Spleen (tissue), 7 donors: ENCODE results near the gene RIPPLY2.

Source experiments
- POLR2A ChIP-seq, 3 donors: fragments of 450-650 bp; IDR thresholded peaks; one replicate each; pipeline ENCODE4 v1.5.1; 2017; ENCODE audit warnings: antibody characterized with exemption in 3 of 3, mild to moderate bottlenecking in 1 of 3
- TF ChIP-seq, protein P1 (sequence below), 11 experiments: fragments of 200-600 bp in 7 of 11; fragments of 450-650 bp in 4 of 11; sonication (generic) in 4 of 11; IDR thresholded peaks in 8 of 11; conservative IDR thresholded peaks in 3 of 11; 1 replicate in 7 of 11; 2 replicates in 4 of 11; pipeline versions ENCODE4 v1.4.0 to v1.8.0; 2016 to 2021; ENCODE audit warnings: antibody characterized with exemption in 11 of 11, inconsistent platforms in 4 of 11, mild to moderate bottlenecking in 1 of 11
- donor health status: DM: no; HTN: no; CAD: no; lungs with moderate emphysema.
- donor health status: DM: no; HTN: no; CAD: no.
- donor health status: DM: no; HTN: no; CAD: no.

DNA sequence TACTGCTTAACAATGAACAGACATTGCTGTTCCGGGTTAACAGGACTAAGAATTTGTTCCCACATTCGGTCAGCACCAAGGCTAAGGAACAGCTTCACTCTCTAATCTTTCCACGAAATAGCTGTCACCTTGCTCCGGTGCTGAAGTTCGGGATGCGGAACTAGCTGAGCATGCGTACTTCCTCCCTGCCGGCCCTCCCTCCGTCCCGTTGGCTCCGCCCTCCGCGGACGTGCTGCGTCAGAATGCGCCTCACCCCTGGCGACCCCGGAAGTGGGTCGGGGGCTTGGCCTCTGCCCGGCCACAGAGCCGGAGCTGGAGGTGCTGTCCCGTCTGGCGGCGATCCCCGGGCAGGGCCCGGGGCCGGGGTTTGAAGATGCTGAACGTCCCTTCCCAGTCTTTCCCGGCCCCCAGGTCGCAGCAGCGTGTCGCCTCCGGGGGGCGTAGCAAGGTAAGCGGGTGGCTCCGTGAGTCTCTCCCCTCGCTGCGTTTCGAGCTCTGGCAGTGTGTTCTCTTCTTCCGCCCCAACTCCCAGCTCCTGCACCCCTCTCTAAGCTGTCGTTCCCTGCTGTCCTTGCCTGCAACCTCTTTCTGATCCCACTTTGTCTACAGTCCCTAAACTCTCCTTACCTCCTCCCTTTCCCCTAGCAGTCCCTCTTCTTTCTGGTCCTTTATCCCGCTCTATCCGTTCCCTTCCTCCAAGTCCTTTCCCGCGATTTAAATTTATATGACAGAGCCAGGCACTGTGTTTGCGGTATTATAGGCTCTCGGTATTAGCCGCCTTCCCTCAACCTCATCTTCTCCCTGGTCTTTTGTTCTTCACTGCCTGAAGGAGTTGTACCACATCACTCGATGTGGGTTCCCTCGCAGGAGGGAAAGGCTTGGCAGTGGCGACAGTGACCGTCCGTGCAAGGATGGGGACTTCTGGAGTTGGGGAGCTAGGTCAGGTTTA is 6.5 kb downstream of the RIPPLY2 start, which contains the start of gene CYB5R4:
- peak; percentile 70 to 86 (median 82) for TF ChIP-seq POLR2A (IDR thresholded peaks at IDR 0.05)
- TF ChIP-seq, protein P1, sequence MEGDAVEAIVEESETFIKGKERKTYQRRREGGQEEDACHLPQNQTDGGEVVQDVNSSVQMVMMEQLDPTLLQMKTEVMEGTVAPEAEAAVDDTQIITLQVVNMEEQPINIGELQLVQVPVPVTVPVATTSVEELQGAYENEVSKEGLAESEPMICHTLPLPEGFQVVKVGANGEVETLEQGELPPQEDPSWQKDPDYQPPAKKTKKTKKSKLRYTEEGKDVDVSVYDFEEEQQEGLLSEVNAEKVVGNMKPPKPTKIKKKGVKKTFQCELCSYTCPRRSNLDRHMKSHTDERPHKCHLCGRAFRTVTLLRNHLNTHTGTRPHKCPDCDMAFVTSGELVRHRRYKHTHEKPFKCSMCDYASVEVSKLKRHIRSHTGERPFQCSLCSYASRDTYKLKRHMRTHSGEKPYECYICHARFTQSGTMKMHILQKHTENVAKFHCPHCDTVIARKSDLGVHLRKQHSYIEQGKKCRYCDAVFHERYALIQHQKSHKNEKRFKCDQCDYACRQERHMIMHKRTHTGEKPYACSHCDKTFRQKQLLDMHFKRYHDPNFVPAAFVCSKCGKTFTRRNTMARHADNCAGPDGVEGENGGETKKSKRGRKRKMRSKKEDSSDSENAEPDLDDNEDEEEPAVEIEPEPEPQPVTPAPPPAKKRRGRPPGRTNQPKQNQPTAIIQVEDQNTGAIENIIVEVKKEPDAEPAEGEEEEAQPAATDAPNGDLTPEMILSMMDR (IDR thresholded peaks at IDR 0.05 in 8 of 11, conservative IDR thresholded peaks at IDR 0.05 in 3 of 11), result peak in 9 of 11 experiments; percentile 11 to 63 (median 51)
